ENCODE results near the gene STEAP1B. TPM values are rescaled to one million over a fixed set of nuclear protein-coding genes. Genes with fewer than 3 reads are reported as not detected.
"Not testable (repeated sequence)": the region's sequence is repeated elsewhere in the genome, so short reads cannot be mapped to it uniquely, and the experiment has no call there.

The STEAP1B gene
- total and polyA plus RNA-seq, 2 donors (not counting 3 experiments of a cell fraction or from before 2014, with no cell fraction given), result 32.2 to 46.1 TPM

DNA sequence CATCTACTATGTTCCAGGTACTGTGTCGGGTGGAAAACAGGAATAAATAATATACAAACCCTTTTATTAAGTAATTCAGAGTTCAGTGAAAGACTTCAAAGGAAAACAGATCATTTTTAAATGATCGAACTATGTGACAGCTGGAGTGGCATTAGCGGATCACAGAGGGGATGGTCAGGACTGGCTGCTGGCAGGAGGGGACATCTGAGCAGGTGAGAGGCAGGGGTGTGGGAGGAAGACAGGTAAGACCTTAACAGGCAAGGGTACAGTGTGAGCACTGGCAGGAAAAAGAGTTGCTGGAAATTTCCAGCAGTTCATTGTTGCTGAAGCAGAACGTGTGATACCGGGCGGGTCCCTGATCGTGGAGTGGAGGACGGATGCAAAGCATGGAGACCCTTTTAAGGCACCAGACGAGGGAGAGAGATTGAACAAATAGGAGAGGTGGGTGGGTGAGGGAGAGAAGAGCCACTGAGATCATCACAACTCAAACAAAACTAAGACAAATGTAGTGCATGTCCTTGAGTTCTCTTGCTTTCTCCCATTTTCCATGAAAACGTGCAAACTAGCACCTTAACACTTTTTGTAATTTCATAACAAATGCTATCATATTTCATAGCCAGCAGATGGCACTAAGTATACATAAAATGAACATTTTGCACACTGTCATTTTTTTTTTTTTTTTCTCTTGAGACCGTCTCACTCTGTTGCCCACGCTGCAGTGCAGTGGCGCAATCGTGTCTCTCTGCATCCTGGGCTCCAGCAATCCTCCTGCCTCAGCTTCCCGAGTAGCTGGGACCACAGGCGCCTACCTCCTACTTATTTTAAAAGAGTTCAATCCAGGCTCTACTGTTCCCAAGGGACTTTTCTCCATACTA lies 23.7 kb upstream of the STEAP1B start:
- H3K27ac ChIP-seq (ENCODE audit: insufficient read depth, low read depth, low read length); dilution Hi-C loops (cut with MboI; ENCODE audit: extremely low pct_ligation_motif_present, low sequenced_read_pairs); BruUV-seq (replicated peaks); POLR2A ChIA-PET; H4K20me1 ChIP-seq (replicated peaks; ENCODE audit: control insufficient read depth, extremely low read depth, insufficient read depth, low read length); H3K27me3 ChIP-seq (ENCODE audit: control insufficient read depth in 2 of 2, insufficient read depth in 2 of 2, low read length in 2 of 2); H3K79me2 ChIP-seq (ENCODE audit: control insufficient read depth, insufficient read depth, low read length); H2AFZ ChIP-seq (ENCODE audit: low read depth, low read length); H3K4me2 ChIP-seq (ENCODE audit: insufficient read depth, low read length); H3K9ac ChIP-seq (replicated peaks; ENCODE audit: extremely low read depth, insufficient read depth, low read length); H3K4me3 ChIP-seq (replicated peaks in 1 of 3; ENCODE audit: insufficient read depth in 1 of 3, low read depth in 1 of 3, low read length in 3 of 3); H3K4me1 ChIP-seq (ENCODE audit: control insufficient read depth, extremely low read depth, insufficient read depth, low read length); H3K9me1 ChIP-seq (replicated peaks; ENCODE audit: control insufficient read depth, extremely low read depth, insufficient read depth, low read length); H3K36me3 ChIP-seq (ENCODE audit: control insufficient read depth in 2 of 2, extremely low read depth in 1 of 2, insufficient read depth in 2 of 2, low read length in 2 of 2); H3K9me3 ChIP-seq (replicated peaks; ENCODE audit: control insufficient read depth, insufficient read depth, low read length); CTCF ChIA-PET; FAIRE-seq: not testable (repeated sequence)
- intact Hi-C loops (cut with micrococcal nuclease), result loop anchor here (2.0 to 10.0 kb wide), 3 partner anchors 259 to 741 kb away; no protein-coding TSS in a partner anchor
- peak; percentile 24 for DNase-seq (ENCODE audit: low read depth, low spot score)

GRCh38 chr7:22519560-22519959 lies 19.6 kb upstream of the STEAP1B start:
- H3K9ac ChIP-seq (replicated peaks; ENCODE audit: extremely low read depth, insufficient read depth, low read length); H2AFZ ChIP-seq (ENCODE audit: low read depth, low read length); H3K9me3 ChIP-seq (replicated peaks; ENCODE audit: control insufficient read depth, insufficient read depth, low read length); intact Hi-C loops (cut with micrococcal nuclease); H3K4me2 ChIP-seq (ENCODE audit: insufficient read depth, low read length); H3K4me3 ChIP-seq (replicated peaks in 1 of 3; ENCODE audit: insufficient read depth in 1 of 3, low read depth in 1 of 3, low read length in 3 of 3); BruUV-seq (replicated peaks); dilution Hi-C loops (cut with MboI; ENCODE audit: extremely low pct_ligation_motif_present, low sequenced_read_pairs); H3K9me1 ChIP-seq (replicated peaks; ENCODE audit: control insufficient read depth, extremely low read depth, insufficient read depth, low read length); FAIRE-seq; CTCF ChIA-PET; H3K36me3 ChIP-seq (ENCODE audit: control insufficient read depth in 2 of 2, extremely low read depth in 1 of 2, insufficient read depth in 2 of 2, low read length in 2 of 2); H3K4me1 ChIP-seq (ENCODE audit: control insufficient read depth, extremely low read depth, insufficient read depth, low read length); DNase-seq (ENCODE audit: low read depth, low spot score); H3K27ac ChIP-seq (ENCODE audit: insufficient read depth, low read depth, low read length); POLR2A ChIA-PET; H4K20me1 ChIP-seq (replicated peaks; ENCODE audit: control insufficient read depth, extremely low read depth, insufficient read depth, low read length); H3K27me3 ChIP-seq (ENCODE audit: control insufficient read depth in 2 of 2, insufficient read depth in 2 of 2, low read length in 2 of 2); H3K79me2 ChIP-seq (ENCODE audit: control insufficient read depth, insufficient read depth, low read length): not testable (repeated sequence)

GRCh38 chr7:22516950-22517349 lies 17.0 kb upstream of the STEAP1B start:
- POLR2A ChIA-PET; H3K36me3 ChIP-seq (ENCODE audit: control insufficient read depth in 2 of 2, extremely low read depth in 1 of 2, insufficient read depth in 2 of 2, low read length in 2 of 2); dilution Hi-C loops (cut with MboI; ENCODE audit: extremely low pct_ligation_motif_present, low sequenced_read_pairs); H3K27ac ChIP-seq (ENCODE audit: insufficient read depth, low read depth, low read length); H3K27me3 ChIP-seq (ENCODE audit: control insufficient read depth in 2 of 2, insufficient read depth in 2 of 2, low read length in 2 of 2); H4K20me1 ChIP-seq (replicated peaks; ENCODE audit: control insufficient read depth, extremely low read depth, insufficient read depth, low read length); H3K9me1 ChIP-seq (replicated peaks; ENCODE audit: control insufficient read depth, extremely low read depth, insufficient read depth, low read length); FAIRE-seq; H3K4me1 ChIP-seq (ENCODE audit: control insufficient read depth, extremely low read depth, insufficient read depth, low read length); H3K4me2 ChIP-seq (ENCODE audit: insufficient read depth, low read length); H3K9me3 ChIP-seq (replicated peaks; ENCODE audit: control insufficient read depth, insufficient read depth, low read length); intact Hi-C loops (cut with micrococcal nuclease); DNase-seq (ENCODE audit: low read depth, low spot score); H3K9ac ChIP-seq (replicated peaks; ENCODE audit: extremely low read depth, insufficient read depth, low read length); BruUV-seq (replicated peaks); H3K79me2 ChIP-seq (ENCODE audit: control insufficient read depth, insufficient read depth, low read length); H2AFZ ChIP-seq (ENCODE audit: low read depth, low read length); CTCF ChIA-PET; H3K4me3 ChIP-seq (replicated peaks in 1 of 3; ENCODE audit: insufficient read depth in 1 of 3, low read depth in 1 of 3, low read length in 3 of 3): not testable (repeated sequence)

DNA sequence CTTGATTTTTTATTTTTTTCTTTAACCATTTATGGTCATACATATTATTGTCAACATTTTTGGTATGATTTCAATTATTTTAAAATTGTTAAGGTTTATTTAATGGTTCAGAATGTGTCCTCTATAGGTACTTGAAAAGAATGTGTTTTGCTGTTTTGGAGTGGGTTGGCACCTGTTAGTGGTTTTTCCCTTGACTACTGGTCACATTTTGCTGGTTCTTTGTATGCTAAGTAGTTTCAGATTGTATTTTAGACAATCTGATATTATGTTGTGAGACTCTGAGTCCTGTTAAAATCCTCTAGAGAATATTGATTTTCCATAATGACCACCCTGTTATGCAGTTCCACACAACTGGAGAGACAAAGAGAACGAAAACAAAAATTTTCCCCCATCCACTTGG lies 15.0 kb upstream of the STEAP1B start:
- H4K20me1 ChIP-seq (replicated peaks; ENCODE audit: control insufficient read depth, extremely low read depth, insufficient read depth, low read length); H3K79me2 ChIP-seq (ENCODE audit: control insufficient read depth, insufficient read depth, low read length); H3K9ac ChIP-seq (replicated peaks; ENCODE audit: extremely low read depth, insufficient read depth, low read length); H2AFZ ChIP-seq (ENCODE audit: low read depth, low read length); H3K9me3 ChIP-seq (replicated peaks; ENCODE audit: control insufficient read depth, insufficient read depth, low read length); POLR2A ChIA-PET; CTCF ChIA-PET; H3K4me2 ChIP-seq (ENCODE audit: insufficient read depth, low read length); H3K27me3 ChIP-seq (ENCODE audit: control insufficient read depth in 2 of 2, insufficient read depth in 2 of 2, low read length in 2 of 2); intact Hi-C loops (cut with micrococcal nuclease); H3K4me3 ChIP-seq (replicated peaks in 1 of 3; ENCODE audit: insufficient read depth in 1 of 3, low read depth in 1 of 3, low read length in 3 of 3); FAIRE-seq; H3K27ac ChIP-seq (ENCODE audit: insufficient read depth, low read depth, low read length); DNase-seq (ENCODE audit: low read depth, low spot score); dilution Hi-C loops (cut with MboI; ENCODE audit: extremely low pct_ligation_motif_present, low sequenced_read_pairs); H3K9me1 ChIP-seq (replicated peaks; ENCODE audit: control insufficient read depth, extremely low read depth, insufficient read depth, low read length); BruUV-seq (replicated peaks); H3K36me3 ChIP-seq (ENCODE audit: control insufficient read depth in 2 of 2, extremely low read depth in 1 of 2, insufficient read depth in 2 of 2, low read length in 2 of 2); H3K4me1 ChIP-seq (ENCODE audit: control insufficient read depth, extremely low read depth, insufficient read depth, low read length): not testable (repeated sequence)
